GM12864 (cell line): Measurements from ENCODE around the gene SLC25A51.

Experiments
- DNase-seq: peaks from one replicate; pipeline ENCODE4 v3.0.0-alpha.2; 2011; ENCODE audit warnings: low read depth
- H3K4me3 ChIP-seq: 2 replicates; pipeline ENCODE4 v1.5.1; 2011; ENCODE audit warnings: mild to moderate bottlenecking, low read depth, low read length, control low read depth
- TF ChIP-seq, protein P1 (sequence below): IDR thresholded peaks from 2 replicates; pipeline ENCODE4 v1.5.1; 2011; ENCODE audit warnings: low read depth, mild to moderate bottlenecking, moderate library complexity, low read length, control low read depth, inconsistent platforms; ENCODE audit errors: missing control alignments

SLC25A51 gene

DNA sequence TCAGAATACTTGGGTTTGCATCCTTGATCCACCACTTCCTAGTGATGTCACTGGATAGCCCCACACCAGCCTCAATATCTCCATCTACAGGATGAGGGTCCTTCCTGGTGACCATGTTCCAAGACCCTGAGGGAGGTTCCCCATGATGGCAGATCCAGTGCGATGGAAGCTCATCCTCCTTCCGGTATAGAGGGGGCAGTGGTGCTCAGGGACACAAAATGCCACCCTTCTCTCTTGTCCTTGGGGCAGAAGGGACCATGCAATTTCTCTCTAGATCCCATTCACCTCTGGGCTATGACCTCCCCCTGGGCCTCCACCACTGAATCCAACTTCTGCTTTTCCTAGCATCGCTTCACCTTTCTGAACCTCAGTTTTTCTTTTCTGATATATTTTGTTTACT lies 5.4 kb upstream of the SLC25A51 start:
- TF ChIP-seq, protein P1, sequence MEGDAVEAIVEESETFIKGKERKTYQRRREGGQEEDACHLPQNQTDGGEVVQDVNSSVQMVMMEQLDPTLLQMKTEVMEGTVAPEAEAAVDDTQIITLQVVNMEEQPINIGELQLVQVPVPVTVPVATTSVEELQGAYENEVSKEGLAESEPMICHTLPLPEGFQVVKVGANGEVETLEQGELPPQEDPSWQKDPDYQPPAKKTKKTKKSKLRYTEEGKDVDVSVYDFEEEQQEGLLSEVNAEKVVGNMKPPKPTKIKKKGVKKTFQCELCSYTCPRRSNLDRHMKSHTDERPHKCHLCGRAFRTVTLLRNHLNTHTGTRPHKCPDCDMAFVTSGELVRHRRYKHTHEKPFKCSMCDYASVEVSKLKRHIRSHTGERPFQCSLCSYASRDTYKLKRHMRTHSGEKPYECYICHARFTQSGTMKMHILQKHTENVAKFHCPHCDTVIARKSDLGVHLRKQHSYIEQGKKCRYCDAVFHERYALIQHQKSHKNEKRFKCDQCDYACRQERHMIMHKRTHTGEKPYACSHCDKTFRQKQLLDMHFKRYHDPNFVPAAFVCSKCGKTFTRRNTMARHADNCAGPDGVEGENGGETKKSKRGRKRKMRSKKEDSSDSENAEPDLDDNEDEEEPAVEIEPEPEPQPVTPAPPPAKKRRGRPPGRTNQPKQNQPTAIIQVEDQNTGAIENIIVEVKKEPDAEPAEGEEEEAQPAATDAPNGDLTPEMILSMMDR, result no peak
- H3K4me3 ChIP-seq, result no peak overlapping the region
- DNase-seq, result no peak

DNA sequence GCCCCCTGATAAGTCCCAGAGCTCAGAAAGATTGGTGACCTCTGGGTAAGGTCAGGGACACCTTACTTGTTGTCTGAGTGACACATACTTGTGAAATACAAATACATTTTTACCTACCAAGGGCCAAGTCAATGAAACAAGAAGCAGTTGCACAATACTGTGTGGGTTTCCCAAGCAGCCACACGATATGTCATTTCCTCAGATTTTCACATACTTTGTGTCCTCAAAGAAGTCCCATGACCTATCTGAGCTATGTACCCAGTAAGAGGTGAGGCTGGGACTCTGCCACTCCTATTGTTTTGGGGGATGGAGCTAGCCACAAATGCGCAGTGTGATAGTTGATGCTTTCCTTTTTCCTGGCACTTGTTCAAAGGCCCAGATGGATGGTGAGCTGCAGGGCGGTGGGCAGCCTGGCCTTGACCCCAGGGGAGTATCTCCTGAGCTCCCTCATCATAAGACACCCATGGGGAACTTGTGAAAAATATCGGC lies 4.8 kb upstream of the SLC25A51 start:
- DNase-seq, result no peak
- TF ChIP-seq, protein P1, result no peak
- H3K4me3 ChIP-seq, result no peak overlapping the region

DNA sequence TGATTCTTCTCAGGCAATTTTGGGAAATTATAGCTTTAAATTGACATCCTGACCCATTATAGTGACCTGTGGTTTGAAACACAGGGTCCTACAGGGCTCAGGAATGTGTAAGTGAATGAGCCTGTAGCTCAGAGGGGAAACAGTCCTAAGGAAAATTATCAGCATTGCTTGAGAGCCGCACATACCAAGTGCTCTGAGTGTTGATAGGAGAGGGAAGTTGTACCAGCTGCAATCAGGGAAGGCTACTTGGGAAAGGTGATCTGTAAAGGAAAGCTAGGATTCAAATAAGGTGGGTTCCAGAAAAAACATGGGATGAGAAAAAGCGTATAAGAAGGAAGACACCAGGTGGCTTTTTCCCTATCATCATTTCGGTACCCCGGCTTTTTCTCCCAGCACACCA lies 4.4 kb upstream of the SLC25A51 start:
- H3K4me3 ChIP-seq, result no peak overlapping the region
- no peak for DNase-seq
- TF ChIP-seq, protein P1, result no peak

DNA sequence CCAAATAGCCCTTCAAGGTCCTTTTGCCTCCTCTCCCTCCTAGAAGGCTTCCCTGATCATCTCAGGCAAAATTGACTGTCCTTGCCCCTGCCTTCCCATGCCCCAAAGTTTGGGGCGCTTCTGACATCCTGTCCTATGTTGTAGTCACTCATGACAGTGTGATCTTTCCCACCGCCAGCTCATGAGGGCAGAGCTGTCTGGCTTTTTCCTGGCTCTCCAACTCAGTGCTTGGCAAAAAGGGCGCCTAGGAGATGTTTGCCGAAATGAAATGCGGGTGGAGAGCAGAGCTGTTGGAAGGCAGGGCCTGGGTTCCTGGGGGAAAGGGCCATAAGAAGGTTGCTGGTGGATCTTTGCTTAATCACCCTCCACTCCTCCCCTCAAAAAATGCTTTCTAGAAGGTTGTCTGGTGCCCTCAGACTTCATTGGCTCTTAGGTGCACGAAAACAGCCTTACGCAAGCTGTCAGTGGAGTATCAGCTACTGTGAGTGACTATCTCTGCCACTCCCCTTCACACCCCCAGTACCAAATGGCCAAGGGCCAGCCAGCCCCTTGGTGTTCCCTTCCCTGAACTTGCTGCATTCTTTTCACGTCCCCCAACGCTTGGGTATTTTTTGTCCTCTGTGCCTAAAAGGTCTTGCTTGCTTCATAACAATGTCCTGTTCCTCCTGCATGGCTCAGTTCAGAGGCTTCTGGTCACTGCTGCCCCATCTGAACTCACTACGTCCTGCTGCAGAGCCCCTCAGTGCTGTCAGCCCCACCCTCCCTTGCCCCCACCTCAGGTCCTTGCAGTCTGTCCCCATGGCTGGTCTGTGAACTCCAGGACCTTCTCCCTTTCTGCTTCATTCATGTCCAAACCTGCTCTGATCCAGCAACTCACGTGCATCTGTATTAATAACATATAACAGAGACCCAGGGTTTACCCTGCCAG lies 2.6 kb upstream of the SLC25A51 start:
- no peak for DNase-seq
- TF ChIP-seq, protein P1, result no peak
- no peak overlapping the region for H3K4me3 ChIP-seq

DNA sequence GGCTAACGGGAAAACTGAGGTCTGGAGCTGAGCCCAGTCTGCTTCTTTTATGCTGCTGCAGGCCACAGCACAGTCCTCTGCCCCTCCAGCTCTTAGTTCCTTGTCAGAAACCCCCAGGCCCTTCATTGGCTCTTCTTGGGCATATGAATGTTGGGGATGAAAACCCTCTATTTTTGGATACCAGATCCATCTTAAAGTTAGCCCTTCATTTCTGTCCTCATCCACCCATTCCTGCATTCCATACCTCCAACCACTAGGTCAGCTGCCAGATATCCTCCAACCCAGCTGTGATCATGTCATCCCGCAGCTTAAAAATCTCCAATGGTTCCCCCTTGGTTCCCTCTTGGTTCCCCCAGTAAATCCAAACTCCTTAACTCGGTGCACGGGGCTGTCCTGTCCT lies 1.8 kb upstream of the SLC25A51 start:
- H3K4me3 ChIP-seq, result no peak overlapping the region
- TF ChIP-seq, protein P1, result no peak
- DNase-seq, result no peak

DNA sequence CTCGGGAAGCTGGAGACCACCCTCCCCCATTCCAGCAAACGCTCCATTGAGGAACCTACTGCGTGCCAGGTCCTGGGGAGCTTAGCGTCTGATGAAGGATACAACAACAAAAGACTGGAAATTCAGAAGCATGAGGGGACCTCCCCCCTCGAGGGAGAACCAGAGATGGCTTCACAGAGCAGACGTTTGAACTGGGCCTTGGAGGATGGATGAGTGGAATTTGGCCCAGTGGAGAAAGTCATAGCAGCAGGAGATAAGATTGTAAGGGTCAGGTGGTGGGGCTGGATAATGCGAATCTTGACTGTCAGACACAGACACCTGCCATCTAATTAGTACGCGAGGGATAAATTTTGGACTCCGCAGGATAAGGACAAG lies 1.2 kb upstream of the SLC25A51 start:
- no peak overlapping the region for H3K4me3 ChIP-seq
- DNase-seq, result no peak
- TF ChIP-seq, protein P1, result no peak
